AML-193 (cell line): Measurements from ENCODE around the gene BRIP1.

ENCODE experiments used
- DNase-seq, 2 experiments: peaks; one replicate each; lab custom pipeline; 2025; lab: John Stamatoyannopoulos, UW

BRIP1 gene

GRCh38 chr17:61660746-61661485, 202.4 kb downstream of the BRIP1 start:
- DNase-seq: no peak

- DNase-seq: no peak
These were observed 203.9 kb downstream of the BRIP1 start for GRCh38 chr17:61659437-61659836.

GRCh38 chr17:61658183-61658582, 205.1 kb downstream of the BRIP1 start:
- no peak for DNase-seq

- no peak for DNase-seq
These were observed 206.0 kb downstream of the BRIP1 start for GRCh38 chr17:61657338-61657737.

- DNase-seq: no peak
These were observed 206.6 kb downstream of the BRIP1 start for GRCh38 chr17:61656721-61657217.

- DNase-seq: no peak
These were observed 212.6 kb downstream of the BRIP1 start for GRCh38 chr17:61650749-61651148.

GRCh38 chr17:61648587-61648986, 214.7 kb downstream of the BRIP1 start:
- DNase-seq: no peak

- no peak for DNase-seq
These were observed 216.3 kb downstream of the BRIP1 start for GRCh38 chr17:61647047-61647446.

- DNase-seq: no peak
These were observed 216.8 kb downstream of the BRIP1 start for GRCh38 chr17:61646482-61646881.

GRCh38 chr17:61645920-61646319, 217.4 kb downstream of the BRIP1 start:
- DNase-seq: no peak

GRCh38 chr17:61644800-61645774, 218.2 kb downstream of the BRIP1 start:
- no peak for DNase-seq

GRCh38 chr17:61642768-61643167, 220.6 kb downstream of the BRIP1 start:
- DNase-seq: no peak

- DNase-seq: no peak
These were observed 221.6 kb downstream of the BRIP1 start for GRCh38 chr17:61641715-61642114.

GRCh38 chr17:61641084-61641483, 222.2 kb downstream of the BRIP1 start:
- DNase-seq: no peak

GRCh38 chr17:61639818-61640217, 223.5 kb downstream of the BRIP1 start:
- DNase-seq: no peak

GRCh38 chr17:61638087-61638486, 225.2 kb downstream of the BRIP1 start:
- DNase-seq: no peak

GRCh38 chr17:61635913-61636432, 227.4 kb downstream of the BRIP1 start:
- DNase-seq: peak; percentile 78 to 79

- no peak for DNase-seq
These were observed 228.3 kb downstream of the BRIP1 start for GRCh38 chr17:61634942-61635538.

- DNase-seq: no peak
These were observed 229.3 kb downstream of the BRIP1 start for GRCh38 chr17:61634011-61634539.

- no peak for DNase-seq
These were observed 230.5 kb downstream of the BRIP1 start for GRCh38 chr17:61632826-61633225.

GRCh38 chr17:61631800-61632199, 231.5 kb downstream of the BRIP1 start:
- DNase-seq: no peak
